Measurements from ENCODE around the gene CDHR5. TPM values are rescaled to one million over a fixed set of nuclear protein-coding genes. Genes with fewer than 3 reads are reported as not detected.

CDHR5 gene
- total and polyA plus RNA-seq, 2 of the 4 experiments (the other 2 are of a cell fraction) = not detected

GRCh38 chr11:612201-612960, 12.4 kb downstream of the CDHR5 start:
- Histone ChIP-seq H3K79me1 (ENCODE audit: low read depth in 1 of 2, low read length in 2 of 2) (peaks cover 0 to 29% of the 10 kb centered on the region in 2 experiments; a peak in 3 of 4 replicates), H3K9ac (ENCODE audit: low read depth, low read length) (no peak overlapping the region), H4K8ac (ENCODE audit: low read depth in 2 of 2, low read length in 2 of 2) (no peak overlapping the region), H4K91ac (ENCODE audit: insufficient read depth, low read depth, low read length) (no peak overlapping the region), H3K23ac (ENCODE audit: low read depth, low read length) (no peak overlapping the region), H3K14ac (replicated peaks; ENCODE audit: low read depth, low read length) (no peak overlapping the region), H3K27me3 (ENCODE audit: control insufficient read depth, insufficient read depth, low read length) (no peaks in the 10 kb centered on the region), H3K9me3 (ENCODE audit: control insufficient read depth, insufficient read depth, low read length) (no peaks in the 10 kb centered on the region), H3K9me1 (ENCODE audit: insufficient read depth, low read length) (no peaks in the 10 kb centered on the region), H3K4ac (ENCODE audit: low read depth, low read length) (no peak overlapping the region), H2AK5ac (ENCODE audit: low read depth, low read length) (no peak overlapping the region), H3K4me2 (ENCODE audit: low read depth, low read length) (no peak overlapping the region), H4K5ac (ENCODE audit: low read depth, low read length) (no peak overlapping the region), H3K27ac (ENCODE audit: insufficient read depth, low read length) (no peak overlapping the region), H2BK120ac (ENCODE audit: low read depth, low read length) (no peak overlapping the region), H2BK15ac (ENCODE audit: low read depth, low read length) (no peak overlapping the region), H3K4me3 (ENCODE audit: insufficient read depth, low read depth, low read length) (no peak overlapping the region), H2BK20ac (ENCODE audit: low read depth, low read length) (no peak overlapping the region), H2AK9ac (replicated peaks; ENCODE audit: low read depth, low read length, poor library complexity) (no peak overlapping the region), H3K36me3 (ENCODE audit: control insufficient read depth, insufficient read depth, low read length) (peaks cover 59% of the 10 kb centered on the region), H3K4me1 (ENCODE audit: control insufficient read depth, insufficient read depth, low read length) (peaks cover 4% of the 10 kb centered on the region; the same call in 1 of the 2 replicates), H3K56ac (ENCODE audit: extremely low read depth, insufficient read depth, low read length) (no peak overlapping the region), H2BK5ac (ENCODE audit: low read depth, low read length, poor library complexity, severe bottlenecking) (no peak overlapping the region), H4K20me1 (ENCODE audit: insufficient read depth, low read length) (peaks cover 39% of the 10 kb centered on the region), H2AFZ (replicated peaks; ENCODE audit: low read length, poor library complexity) (no peak overlapping the region), H3K18ac (ENCODE audit: low read depth, low read length) (no peak overlapping the region)
- TF ChIP-seq MAFK (IDR thresholded peaks at IDR 0.05; ENCODE audit: low read depth, low read length) (no peak), CTCF (conservative IDR thresholded peaks at IDR 0.05; ENCODE audit: low read depth, low read length) (peak; percentile 17; the same call in 1 of the 2 replicates)
- ChIA-PET POLR2A (ENCODE audit: unreplicated experiment) (no interaction called here), CTCF (no interaction called here)
- no peak for ATAC-seq (ENCODE audit: low read depth)
- in situ Hi-C loops (cut with MboI; ENCODE audit: low sequenced_read_pairs) = no loop called here
- dilution Hi-C loops (cut with HindIII; ENCODE audit: low sequenced_read_pairs, unreplicated experiment) = no loop called here
- WGBS, 2 experiments (ENCODE audit: extremely low coverage in 2 of 2, insufficient read length in 1 of 2) = 79% methylated on average over 8 of the region's 27 CpGs; no CpG with 5 or more reads in 1 of the 2 experiments
- no TSS peak for BruUV-seq (replicated peaks)
- DNase-seq = peak; percentile 22
- intact Hi-C loops (cut with micrococcal nuclease) = no loop called here

Measured in IMR-90 (cell line).